Vagina (tissue), 2 donors: Measurements from ENCODE around the gene MROH9. TPM values are rescaled to one million over a fixed set of nuclear protein-coding genes. Genes with fewer than 3 reads are reported as not detected.

Experiments used
- DNase-seq, 2 donors: peaks; one replicate each; pipeline ENCODE4 v3.0.0-alpha.2; 2017; ENCODE audit errors: extremely low spot score in 2 of 2
- H3K27ac ChIP-seq: fragments of 200-600 bp; sonication (generic); one replicate; pipeline ENCODE4 v1.5.1; 2019
- H3K27me3 ChIP-seq: fragments of 200-600 bp; sonication (generic); one replicate; pipeline ENCODE4 v1.5.1; 2019
- H3K36me3 ChIP-seq, 2 donors: fragments of 200-600 bp; sonication (generic); one replicate each; pipeline ENCODE4 v1.5.1; 2017 to 2019
- H3K4me1 ChIP-seq: fragments of 200-600 bp; sonication (generic); one replicate; pipeline ENCODE4 v1.5.1; 2019
- H3K4me3 ChIP-seq, 2 donors: fragments of 200-600 bp; sonication (generic); 1 replicate in 1 of 2; 2 replicates in 1 of 2; pipeline ENCODE4 v1.5.1; 2016 to 2019
- H3K9me3 ChIP-seq: fragments of 200-600 bp; sonication (generic); one replicate; pipeline ENCODE4 v1.5.1; 2019
- CTCF ChIP-seq, 3 experiments: fragments of 450-650 bp in 2 of 3; fragments of 200-600 bp in 1 of 3; sonication (generic) in 1 of 3; IDR thresholded peaks; one replicate each; pipeline ENCODE4 v1.5.1; 2017 to 2019; ENCODE audit warnings: antibody characterized with exemption in 3 of 3, mild to moderate bottlenecking in 2 of 3, moderate library complexity in 2 of 3
- POLR2A ChIP-seq, 2 donors: fragments of 450-650 bp; IDR thresholded peaks; one replicate each; pipeline ENCODE4 v1.6.1; 2017; ENCODE audit warnings: antibody characterized with exemption in 2 of 2, mild to moderate bottlenecking in 2 of 2, moderate library complexity in 2 of 2
- POLR2AphosphoS5 ChIP-seq, 2 donors: sonication (generic); formaldehyde crosslinking; IDR thresholded peaks; one replicate each; pipeline ENCODE4 v1.9.0; 2017; ENCODE audit warnings: antibody characterized with exemption in 2 of 2, mild to moderate bottlenecking in 2 of 2, low read depth in 1 of 2; ENCODE audit not compliant: insufficient read depth in 1 of 2
- intact Hi-C: fragments of 100-400 bp; cut with DNase I; formaldehyde crosslinking; loops from one replicate; pipeline ENCODE4 v1.15.1; 2023
- total RNA-seq: library from RNA; depleted of rRNA; stranded (reverse); fragments of >200 nt; gene quantifications from one replicate; pipeline ENCODE4 v1.2.3, GENCODE V29; 2016

The MROH9 gene
- total RNA-seq, 1 donor from 2014 or later, result not detected

- intact Hi-C loops, result no loop called here
- Histone ChIP-seq H3K27me3 (no peaks in the 10 kb centered on the region), H3K4me1 (no peaks in the 10 kb centered on the region), H3K9me3 (no peaks in the 10 kb centered on the region), H3K27ac (no peak overlapping the region), H3K4me3 (no peak overlapping the region), H3K36me3 (no peaks in the 10 kb centered on the region)
- no peak for DNase-seq
- TF ChIP-seq CTCF (IDR thresholded peaks at IDR 0.05), result no peak
- TF ChIP-seq POLR2A (IDR thresholded peaks at IDR 0.05), result no peak
- no peak for TF ChIP-seq POLR2AphosphoS5 (IDR thresholded peaks at IDR 0.05; ENCODE audit: insufficient read depth in 1 of 2, low read depth in 1 of 2)
Measured at GRCh38 chr1:170993151-170993550, 57.8 kb downstream of the MROH9 start.

GRCh38 chr1:170993717-170994116, 58.4 kb downstream of the MROH9 start:
- no peak for TF ChIP-seq POLR2A (IDR thresholded peaks at IDR 0.05)
- no peak for TF ChIP-seq POLR2AphosphoS5 (IDR thresholded peaks at IDR 0.05; ENCODE audit: insufficient read depth in 1 of 2, low read depth in 1 of 2)
- TF ChIP-seq CTCF (IDR thresholded peaks at IDR 0.05), result no peak
- Histone ChIP-seq H3K9me3 (no peaks in the 10 kb centered on the region), H3K27ac (no peak overlapping the region), H3K4me1 (no peaks in the 10 kb centered on the region), H3K27me3 (no peaks in the 10 kb centered on the region), H3K4me3 (no peak overlapping the region), H3K36me3 (no peaks in the 10 kb centered on the region)
- no peak for DNase-seq
- intact Hi-C loops, result no loop called here

- H3K27ac ChIP-seq, result no peak overlapping the region
- no peak for DNase-seq
- H3K9me3 ChIP-seq, result no peaks in the 10 kb centered on the region
- no peaks in the 10 kb centered on the region for H3K4me1 ChIP-seq
- TF ChIP-seq CTCF (IDR thresholded peaks at IDR 0.05) (no peak), POLR2A (IDR thresholded peaks at IDR 0.05) (no peak), POLR2AphosphoS5 (IDR thresholded peaks at IDR 0.05; ENCODE audit: insufficient read depth in 1 of 2, low read depth in 1 of 2) (no peak)
- H3K27me3 ChIP-seq, result no peaks in the 10 kb centered on the region
- intact Hi-C loops, result no loop called here
- H3K4me3 ChIP-seq, result no peak overlapping the region
- no peaks in the 10 kb centered on the region for H3K36me3 ChIP-seq
Measured at GRCh38 chr1:171014880-171015279, 79.5 kb downstream of the MROH9 start.

- no peak overlapping the region for H3K27ac ChIP-seq
- no peaks in the 10 kb centered on the region for H3K9me3 ChIP-seq
- intact Hi-C loops, result no loop called here
- no peaks in the 10 kb centered on the region for H3K4me1 ChIP-seq
- TF ChIP-seq POLR2A (IDR thresholded peaks at IDR 0.05), result no peak
- H3K4me3 ChIP-seq, result no peak overlapping the region
- H3K36me3 ChIP-seq, result no peaks in the 10 kb centered on the region
- no peaks in the 10 kb centered on the region for H3K27me3 ChIP-seq
- no peak for DNase-seq
Measured at GRCh38 chr1:171017426-171017825, 82.1 kb downstream of the MROH9 start.

GRCh38 chr1:171019971-171020370, 84.6 kb downstream of the MROH9 start:
- Histone ChIP-seq H3K27me3 (no peaks in the 10 kb centered on the region), H3K27ac (no peak overlapping the region), H3K9me3 (no peaks in the 10 kb centered on the region), H3K4me1 (no peaks in the 10 kb centered on the region), H3K36me3 (no peaks in the 10 kb centered on the region), H3K4me3 (no peak overlapping the region)
- DNase-seq, result no peak
- TF ChIP-seq POLR2AphosphoS5 (IDR thresholded peaks at IDR 0.05; ENCODE audit: insufficient read depth in 1 of 2, low read depth in 1 of 2), result no peak
- TF ChIP-seq POLR2A (IDR thresholded peaks at IDR 0.05), result no peak
- no peak for TF ChIP-seq CTCF (IDR thresholded peaks at IDR 0.05)
- intact Hi-C loops, result no loop called here
